HepG2 (cell line): ENCODE measurements around the gene IL22. TPM values are rescaled to one million over a fixed set of nuclear protein-coding genes. Genes with fewer than 3 reads are reported as not detected.

Experiments
- ATAC-seq: fragments of 200-7000 bp; cut with Tn5 transposase; 3 replicates; pipeline ENCODE4 v1.9.1; 2020; ENCODE audit warnings: mild to moderate bottlenecking, moderate library complexity
- BruUV-seq: library from RNA; stranded (reverse); fragments of 400-500 nt; replicated peaks from 2 replicates; lab custom pipeline; 2021; lab: Mats Ljungman, UMichigan
- CTCF ChIA-PET: fragments of 300-600 bp; formaldehyde crosslinking; extraction: SDS; loops from one replicate; lab custom pipeline; 2021; ENCODE audit warnings: low total read pairs, inconsistent platforms, low intra/inter-chr PET ratio; lab: Yijun Ruan, JAX
- POLR2A ChIA-PET: fragments of 350-600 bp; sonication (Branson Sonifier 250); formaldehyde crosslinking; loops from one replicate; lab custom pipeline; 2020; ENCODE audit warnings: antibody characterized with exemption, inconsistent platforms; lab: Yijun Ruan, JAX
- DNase-seq: peaks from one replicate; pipeline ENCODE4 v3.0.0-alpha.2; 2015; ENCODE audit warnings: low spot score
- FAIRE-seq: peaks from 3 replicates; lab custom pipeline; 2011; peaks lifted over from hg19 to GRCh38; lab: Jason Lieb, UNC
- H2AFZ ChIP-seq: one replicate; pipeline ENCODE4 v1.6.1; 2011; ENCODE audit warnings: low read length, inconsistent platforms
- H3K27ac ChIP-seq: fragments of 300-600 bp; 3 replicates; pipeline ENCODE4 v1.8.0; 2011; ENCODE audit warnings: mixed run types, mild to moderate bottlenecking, mixed read lengths, low read length, inconsistent platforms; ENCODE audit not compliant: insufficient read depth; ENCODE audit errors: extremely low read length
- H3K27me3 ChIP-seq, 2 experiments: fragments of 200-600 bp in 1 of 2; 2 replicates in 1 of 2; 3 replicates in 1 of 2; pipeline versions ENCODE4 v1.6.0 to v1.8.0; 2011; ENCODE audit warnings: low read length in 2 of 2, mild to moderate bottlenecking in 2 of 2, moderate library complexity in 2 of 2, inconsistent platforms in 1 of 2; ENCODE audit not compliant: insufficient read depth in 2 of 2, control insufficient read depth in 1 of 2
- H3K36me3 ChIP-seq, 2 experiments: fragments of 200-600 bp in 1 of 2; replicated peaks in 1 of 2; 2 replicates in 1 of 2; 3 replicates in 1 of 2; pipeline versions ENCODE4 v1.5.1 to v1.8.0; 2011; ENCODE audit warnings: low read length in 2 of 2, inconsistent platforms in 1 of 2; ENCODE audit not compliant: insufficient read depth in 2 of 2, control insufficient read depth in 1 of 2
- H3K4me1 ChIP-seq: 2 replicates; pipeline ENCODE4 v1.5.1; 2012; ENCODE audit warnings: low read length, inconsistent platforms; ENCODE audit not compliant: insufficient read depth
- H3K4me2 ChIP-seq: 2 replicates; pipeline ENCODE4 v1.6.0; 2011; ENCODE audit warnings: low read depth, low read length, inconsistent platforms
- H3K4me3 ChIP-seq, 3 experiments: fragments of 200-600 bp in 1 of 3; sonication (generic), shearing (Covaris generic) in 1 of 3; replicated peaks in 1 of 3; 2 replicates each; pipeline ENCODE4 v1.5.1; 2011 to 2016; ENCODE audit warnings: low read length in 3 of 3, inconsistent platforms in 2 of 3, low read depth in 2 of 3, mild to moderate bottlenecking in 2 of 3, control low read depth in 1 of 3, mixed read lengths in 1 of 3; ENCODE audit not compliant: insufficient read depth in 1 of 3
- H3K79me2 ChIP-seq: one replicate; pipeline ENCODE4 v1.6.1; 2011; ENCODE audit warnings: low read length, inconsistent platforms; ENCODE audit not compliant: insufficient read depth
- H3K9ac ChIP-seq: 2 replicates; pipeline ENCODE4 v1.6.0; 2011; ENCODE audit warnings: mild to moderate bottlenecking, low read depth, low read length, inconsistent platforms; ENCODE audit not compliant: insufficient read depth
- H3K9me3 ChIP-seq: 2 replicates; pipeline ENCODE4 v1.5.1; 2012; ENCODE audit warnings: mild to moderate bottlenecking, low read length
- H4K20me1 ChIP-seq: 2 replicates; pipeline ENCODE4 v1.6.0; 2011; ENCODE audit warnings: inconsistent platforms, mild to moderate bottlenecking, low read length, moderate library complexity; ENCODE audit not compliant: insufficient read depth
- BRCA1 ChIP-seq: sonication (generic); formaldehyde crosslinking; IDR thresholded peaks from 2 replicates; pipeline ENCODE4 v1.4.0; 2020; ENCODE audit warnings: missing genetic modification reagents
- DBP ChIP-seq: sonication (generic); formaldehyde crosslinking; IDR thresholded peaks from 2 replicates; pipeline ENCODE4 v1.4.0; 2020; ENCODE audit warnings: missing genetic modification reagents; ENCODE audit errors: not compliant biosample characterization
- ETV5 ChIP-seq: IDR thresholded peaks from 2 replicates; pipeline ENCODE4 v1.6.1; 2018; ENCODE audit warnings: missing biosample characterization, missing genetic modification reagents, inconsistent platforms, borderline replicate concordance
- MAF1 ChIP-seq: sonication (generic); formaldehyde crosslinking; IDR thresholded peaks from 2 replicates; pipeline ENCODE4 v1.5.0; 2020; ENCODE audit warnings: missing genetic modification reagents, borderline replicate concordance
- PHB2 ChIP-seq: fragments of 450-650 bp; IDR thresholded peaks from 2 replicates; pipeline ENCODE4 v1.6.1; 2018; ENCODE audit not compliant: partially characterized antibody
- ZFP36 ChIP-seq: fragments of 150-350 bp; IDR thresholded peaks from 2 replicates; pipeline ENCODE4 v1.6.1; 2018; ENCODE audit warnings: borderline replicate concordance, low read length, low read depth; ENCODE audit not compliant: partially characterized antibody
- ZKSCAN8 ChIP-seq: IDR thresholded peaks from 2 replicates; pipeline ENCODE4 v1.6.1; 2016; ENCODE audit warnings: borderline replicate concordance, missing genetic modification reagents, missing compliant biosample characterization
- ZNF20 ChIP-seq: sonication (generic); formaldehyde crosslinking; IDR thresholded peaks from 2 replicates; pipeline ENCODE4 v1.4.0; 2020; ENCODE audit warnings: mild to moderate bottlenecking, moderate library complexity, missing genetic modification reagents
- ZNF24 ChIP-seq: fragments of 450-650 bp; IDR thresholded peaks from 2 replicates; pipeline ENCODE4 v1.6.1; 2017; ENCODE audit warnings: antibody characterized with exemption, mild to moderate bottlenecking
- ZNF644 ChIP-seq: IDR thresholded peaks from 2 replicates; pipeline ENCODE4 v1.6.1; 2016; ENCODE audit warnings: low read depth
- ZNF674 ChIP-seq: sonication (generic); formaldehyde crosslinking; IDR thresholded peaks from 2 replicates; pipeline ENCODE4 v1.5.0; 2020; ENCODE audit warnings: low read depth, mild to moderate bottlenecking, missing genetic modification reagents
- ZNF772 ChIP-seq: sonication (generic); formaldehyde crosslinking; IDR thresholded peaks from 2 replicates; pipeline ENCODE4 v1.5.0; 2020; ENCODE audit warnings: mild to moderate bottlenecking, missing genetic modification reagents
- ZNF891 ChIP-seq: sonication (generic); formaldehyde crosslinking; IDR thresholded peaks from 2 replicates; pipeline ENCODE4 v1.5.0; 2020; ENCODE audit warnings: mild to moderate bottlenecking, missing genetic modification reagents
- ZSCAN21 ChIP-seq: sonication (generic); formaldehyde crosslinking; IDR thresholded peaks from 2 replicates; pipeline ENCODE4 v1.8.0; 2022; ENCODE audit warnings: mild to moderate bottlenecking, missing genetic modification reagents, moderate library complexity, borderline replicate concordance
- WGBS: methylation state at CpG from one replicate; pipeline ENCODE4 v1.1.6; 2017; ENCODE audit warnings: low lambda C conversion rate; 5-methylcytosine and 5-hydroxymethylcytosine counted together
- in situ Hi-C: cut with HindIII; loops from 2 replicates; pipeline ENCODE4 v1.10.0; 2017; ENCODE audit warnings: low pct_unique_long_range_greater_than_20kb; ENCODE audit not compliant: extremely low pct_ligation_motif_present
- intact Hi-C: fragments of 100-400 bp; cut with micrococcal nuclease; formaldehyde crosslinking; loops from one replicate; pipeline ENCODE4 v1.10.0; 2022; ENCODE audit not compliant: unreplicated experiment
- polyA plus RNA-seq, 8 experiments: library from polyadenylated mRNA; depleted of rRNA in 3 of 8; stranded (reverse) in 7 of 8; unstranded in 1 of 8; fragments of >200 nt; fragmentation: Illumina TruSeq in 4 of 8; extraction: Trizol in 4 of 8; gene quantifications; 2 replicates each; pipeline versions ENCODE4 v1.2.1 to v1.2.3, GENCODE V29; 2011 to 2016; ENCODE audit warnings: low read depth in 4 of 8, missing spikeins in 1 of 8, mixed read lengths in 1 of 8; ENCODE audit not compliant: insufficient read depth in 1 of 8
- total RNA-seq, 5 experiments: library from RNA; depleted of rRNA; stranded (reverse); fragments of >200 nt; fragmentation: Illumina TruSeq; extraction: Trizol; gene quantifications; 2 replicates each; pipeline ENCODE4 v1.2.3, GENCODE V29; 2016; ENCODE audit warnings: low read depth in 1 of 5

Gene IL22
- total and polyA plus RNA-seq, 2 of the 13 experiments (the other 11 are each of a cell fraction or from before 2014, with no cell fraction given): not detected

GRCh38 chr12:68246350-68246749 lies 7.1 kb downstream of the IL22 start:
- in situ Hi-C loops: no loop called here
- H3K79me2 ChIP-seq: no peaks in the 10 kb centered on the region
- peaks cover 0 to 5% of the 10 kb centered on the region in 2 experiments; a peak in 1 of 5 replicates for H3K27me3 ChIP-seq
- H3K36me3 ChIP-seq: no peaks in the 10 kb centered on the region
- TF ChIP-seq ETV5 (CRISPR knock-in tag) (no peak), ZNF674 (CRISPR knock-in tag) (no peak), ZFP36 (no peak), DBP (CRISPR knock-in tag) (no peak), ZSCAN21 (no peak), MAF1 (CRISPR knock-in tag) (no peak), ZKSCAN8 (CRISPR knock-in tag) (no peak), ZNF20 (CRISPR knock-in tag) (no peak), PHB2 (no peak), ZNF891 (CRISPR knock-in tag) (no peak), BRCA1 (CRISPR knock-in tag) (no peak), ZNF24 (no peak), ZNF644 (CRISPR knock-in tag) (no peak), ZNF772 (CRISPR knock-in tag) (no peak)
- H3K4me1 ChIP-seq: no peaks in the 10 kb centered on the region
- 25% methylated on average over 4 of the region's 6 CpGs for WGBS
- no peaks in the 10 kb centered on the region for H4K20me1 ChIP-seq
- BruUV-seq: no TSS peak
- H2AFZ ChIP-seq: no peak overlapping the region
- H3K4me2 ChIP-seq: no peak overlapping the region
- DNase-seq (no peak), ATAC-seq (peak; percentile 44; the same call in 2 of the 3 replicates), FAIRE-seq (no peak)
- H3K27ac ChIP-seq: no peak overlapping the region
- POLR2A ChIA-PET: no interaction called here
- no peaks in the 10 kb centered on the region for H3K9me3 ChIP-seq
- CTCF ChIA-PET: no interaction called here
- intact Hi-C loops: no loop called here
- no peak overlapping the region for H3K4me3 ChIP-seq
- H3K9ac ChIP-seq: no peak overlapping the region
